Hepatocyte (in vitro differentiated cells): Measurements from ENCODE around the gene HRH1. TPM values are rescaled to one million over a fixed set of nuclear protein-coding genes. Genes with fewer than 3 reads are reported as not detected.
"Not testable (repeated sequence)": the region's sequence is repeated elsewhere in the genome, so short reads cannot be mapped to it uniquely, and the experiment has no call there.

Source experiments
- DNase-seq: peaks from one replicate; pipeline ENCODE4 v3.0.0-alpha.2; 2016; ENCODE audit warnings: low spot score
- H2AFZ ChIP-seq: fragments of 200-600 bp; sonication (generic); 2 replicates; pipeline ENCODE4 v1.6.0; 2016; ENCODE audit warnings: antibody characterized with exemption, mild to moderate bottlenecking
- H3K27ac ChIP-seq: fragments of 200-600 bp; sonication (generic); 2 replicates; pipeline ENCODE4 v1.5.1; 2016; ENCODE audit warnings: mild to moderate bottlenecking
- H3K27me3 ChIP-seq: fragments of 200-600 bp; sonication (generic); 2 replicates; pipeline ENCODE4 v1.6.1; 2016
- H3K36me3 ChIP-seq: fragments of 200-600 bp; sonication (generic); replicated peaks from 2 replicates; pipeline ENCODE4 v1.5.1; 2016; ENCODE audit warnings: low read depth; ENCODE audit not compliant: insufficient read depth
- H3K4me1 ChIP-seq: fragments of 200-600 bp; sonication (generic); 2 replicates; pipeline ENCODE4 v1.5.1; 2016; ENCODE audit warnings: mild to moderate bottlenecking, moderate library complexity; ENCODE audit not compliant: insufficient read depth
- H3K4me2 ChIP-seq: fragments of 200-600 bp; sonication (generic); 2 replicates; pipeline ENCODE4 v1.6.0; 2016
- H3K4me3 ChIP-seq: fragments of 200-600 bp; sonication (generic); 2 replicates; pipeline ENCODE4 v1.5.1; 2016; ENCODE audit warnings: mild to moderate bottlenecking
- H3K79me2 ChIP-seq: fragments of 200-600 bp; sonication (generic); 2 replicates; pipeline ENCODE4 v1.6.0; 2017; ENCODE audit warnings: mild to moderate bottlenecking
- H3K9me2 ChIP-seq: fragments of 200-600 bp; sonication (generic); replicated peaks from 2 replicates; pipeline ENCODE4 v1.6.0; 2017; ENCODE audit warnings: mild to moderate bottlenecking; ENCODE audit not compliant: insufficient read depth
- H3K9me3 ChIP-seq: fragments of 200-600 bp; sonication (generic); 2 replicates; pipeline ENCODE4 v1.5.1; 2016; ENCODE audit warnings: low read depth, mild to moderate bottlenecking
- H4K20me1 ChIP-seq: fragments of 200-600 bp; sonication (generic); 2 replicates; pipeline ENCODE4 v1.6.0; 2016; ENCODE audit warnings: mild to moderate bottlenecking; ENCODE audit not compliant: insufficient read depth, poor library complexity, severe bottlenecking
- CTCF ChIP-seq: fragments of 200-600 bp; sonication (generic); IDR thresholded peaks from 2 replicates; pipeline ENCODE4 v1.5.1; 2016; ENCODE audit warnings: antibody characterized with exemption, mild to moderate bottlenecking; ENCODE audit not compliant: poor library complexity
- EZH2 ChIP-seq: fragments of 200-600 bp; sonication (generic); IDR thresholded peaks from 2 replicates; pipeline ENCODE4 v1.6.1; 2016; ENCODE audit warnings: antibody characterized with exemption, mild to moderate bottlenecking, borderline replicate concordance
- EZH2phosphoT487 ChIP-seq: fragments of 200-600 bp; sonication (generic); IDR thresholded peaks from one replicate; pipeline ENCODE4 v1.6.1; 2018; ENCODE audit warnings: antibody characterized with exemption, mild to moderate bottlenecking, low read depth, moderate library complexity; ENCODE audit not compliant: unreplicated experiment, severe bottlenecking
- WGBS: methylation state at CpG from one replicate; pipeline ENCODE4 v1.1.6; 2016; ENCODE audit warnings: low lambda C conversion rate; ENCODE audit errors: missing lambda C conversion rate; 5-methylcytosine and 5-hydroxymethylcytosine counted together
- polyA plus RNA-seq: library from polyadenylated mRNA; unstranded; fragments of >200 nt; fragmentation: Nextera tagmentation; extraction: Ambion mirVana; gene quantifications from 2 replicates; pipeline ENCODE4 v1.2.1, GENCODE V29; 2016
- total RNA-seq: library from RNA; depleted of rRNA; stranded (reverse); fragments of >200 nt; gene quantifications from 2 replicates; pipeline ENCODE4 v1.2.3, GENCODE V29; 2014

The HRH1 gene
- total and polyA plus RNA-seq, 2 experiments from 2014 or later, result 3.3 to 5.1 TPM

- no peak for TF ChIP-seq EZH2
- TF ChIP-seq EZH2phosphoT487, result no peak
- no peak for TF ChIP-seq CTCF
- WGBS, result 77% methylated on average over 6 of the region's 6 CpGs
- peaks cover 3% of the 10 kb centered on the region for H3K4me1 ChIP-seq
- no peaks in the 10 kb centered on the region for H3K36me3 ChIP-seq
- H4K20me1 ChIP-seq, result no peaks in the 10 kb centered on the region
- no peaks in the 10 kb centered on the region for H3K79me2 ChIP-seq
- no peaks in the 10 kb centered on the region for H3K9me2 ChIP-seq
- H3K9me3 ChIP-seq, result no peaks in the 10 kb centered on the region
- peaks cover 11% of the 10 kb centered on the region for H3K27me3 ChIP-seq
- no peak overlapping the region for H2AFZ ChIP-seq
- H3K4me2 ChIP-seq, result no peak overlapping the region
- no peak overlapping the region for H3K27ac ChIP-seq
- no peak overlapping the region for H3K4me3 ChIP-seq
- DNase-seq, result no peak
These were observed 8.4 kb downstream of the HRH1 start for GRCh38 chr3:11162401-11163345.

- Histone ChIP-seq H2AFZ (no peak overlapping the region), H3K9me2 (no peaks in the 10 kb centered on the region), H3K36me3 (no peaks in the 10 kb centered on the region), H3K9me3 (no peaks in the 10 kb centered on the region), H3K4me1 (peaks cover 3% of the 10 kb centered on the region), H4K20me1 (no peaks in the 10 kb centered on the region), H3K79me2 (no peaks in the 10 kb centered on the region), H3K27ac (no peak overlapping the region), H3K4me3 (no peak overlapping the region), H3K27me3 (peaks cover 4% of the 10 kb centered on the region), H3K4me2 (no peak overlapping the region)
- TF ChIP-seq EZH2phosphoT487 (no peak), CTCF (no peak), EZH2 (no peak)
- 81% methylated on average over 5 of the region's 5 CpGs for WGBS
- DNase-seq, result no peak
These were observed 10.3 kb downstream of the HRH1 start for GRCh38 chr3:11164607-11165006.

- H3K4me1 ChIP-seq, result no peaks in the 10 kb centered on the region
- no peak overlapping the region for H3K4me2 ChIP-seq
- no peak overlapping the region for H2AFZ ChIP-seq
- WGBS, result 90% methylated on average over 8 of the region's 8 CpGs
- TF ChIP-seq CTCF (no peak), EZH2 (no peak), EZH2phosphoT487 (no peak)
- H3K79me2 ChIP-seq, result no peaks in the 10 kb centered on the region
- no peaks in the 10 kb centered on the region for H3K36me3 ChIP-seq
- H3K27me3 ChIP-seq, result peaks cover 4% of the 10 kb centered on the region
- DNase-seq, result no peak
- H3K9me2 ChIP-seq, result no peaks in the 10 kb centered on the region
- H3K27ac ChIP-seq, result no peak overlapping the region
- no peaks in the 10 kb centered on the region for H3K9me3 ChIP-seq
- H4K20me1 ChIP-seq, result no peaks in the 10 kb centered on the region
- H3K4me3 ChIP-seq, result no peak overlapping the region
These were observed 11.2 kb downstream of the HRH1 start for GRCh38 chr3:11165476-11165875.

- not testable (repeated sequence) for DNase-seq, H3K79me2 ChIP-seq, H4K20me1 ChIP-seq
These were observed 12.6 kb downstream of the HRH1 start for GRCh38 chr3:11166807-11167400.

More at GRCh38 chr3:11166807-11167400, 12.6 kb downstream of the HRH1 start:
- H2AFZ ChIP-seq, H3K4me2 ChIP-seq, H3K4me3 ChIP-seq, H3K9me3 ChIP-seq, H3K36me3 ChIP-seq, H3K9me2 ChIP-seq, H3K27ac ChIP-seq, H3K4me1 ChIP-seq, H3K27me3 ChIP-seq: not testable (repeated sequence)
- WGBS, result 86% methylated on average over 6 of the region's 12 CpGs
